COR-L47 (cell line): ENCODE results near the gene TNFSF13B.

Source experiments
- DNase-seq: peaks from one replicate; lab custom pipeline; 2025; lab: John Stamatoyannopoulos, UW

The TNFSF13B gene

DNA sequence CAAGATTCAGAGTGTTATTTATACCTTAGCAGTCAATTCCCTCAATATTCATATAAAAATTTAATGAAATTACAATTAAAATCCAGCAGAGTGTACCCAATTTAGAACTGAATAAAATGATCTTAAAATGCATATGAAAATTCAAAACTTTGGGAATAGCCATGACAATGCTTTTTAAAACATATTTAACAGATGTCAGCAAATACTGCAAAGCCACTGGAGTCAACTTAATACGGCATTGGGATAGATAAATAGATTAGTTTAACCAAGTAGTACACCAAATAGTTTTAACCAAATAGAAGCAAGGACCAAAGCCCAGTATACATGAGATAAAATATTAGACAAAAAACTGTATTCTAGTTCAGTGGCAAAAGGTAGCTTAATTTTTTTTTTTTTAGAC lies 79.8 kb downstream of the TNFSF13B start:
- no peak for DNase-seq

DNA sequence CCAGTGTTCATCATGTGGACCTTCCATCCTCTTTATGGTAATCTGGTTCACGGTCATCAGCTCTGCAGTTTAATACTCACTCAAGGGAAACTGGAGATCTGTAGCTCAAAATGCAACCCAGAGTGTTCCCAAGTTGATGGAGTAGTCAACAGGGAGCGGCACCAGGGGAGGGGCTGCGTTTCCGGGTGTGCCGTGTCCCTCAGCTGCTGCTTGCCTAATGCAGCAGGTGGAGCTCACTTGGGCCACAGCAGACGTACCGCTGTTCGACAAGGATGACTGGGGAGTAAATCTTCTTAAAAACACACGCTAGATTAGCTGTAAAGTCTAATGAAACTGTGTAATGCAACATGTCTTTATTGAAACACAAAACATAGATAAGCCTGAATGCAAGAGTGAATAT lies 81.1 kb downstream of the TNFSF13B start:
- DNase-seq: no peak

DNA sequence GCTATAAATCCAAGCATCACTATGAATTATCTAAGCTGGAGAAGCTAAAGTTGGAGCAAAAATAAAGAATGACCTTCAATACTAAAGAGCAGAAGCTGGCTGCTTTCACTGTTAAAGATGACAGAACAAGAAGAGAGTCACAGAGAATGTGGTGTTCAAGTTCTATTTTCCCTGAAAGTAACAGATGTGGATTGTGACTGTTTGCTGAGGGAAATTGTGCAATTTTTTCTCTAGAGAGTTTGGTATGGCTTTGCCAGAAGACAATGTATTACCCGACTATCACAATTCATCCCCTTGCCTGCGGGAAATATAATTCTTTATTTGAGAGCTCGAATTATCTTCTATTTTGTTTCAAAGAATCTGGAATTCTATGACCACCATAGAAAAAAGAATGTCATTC lies 83.1 kb downstream of the TNFSF13B start:
- no peak for DNase-seq

DNA sequence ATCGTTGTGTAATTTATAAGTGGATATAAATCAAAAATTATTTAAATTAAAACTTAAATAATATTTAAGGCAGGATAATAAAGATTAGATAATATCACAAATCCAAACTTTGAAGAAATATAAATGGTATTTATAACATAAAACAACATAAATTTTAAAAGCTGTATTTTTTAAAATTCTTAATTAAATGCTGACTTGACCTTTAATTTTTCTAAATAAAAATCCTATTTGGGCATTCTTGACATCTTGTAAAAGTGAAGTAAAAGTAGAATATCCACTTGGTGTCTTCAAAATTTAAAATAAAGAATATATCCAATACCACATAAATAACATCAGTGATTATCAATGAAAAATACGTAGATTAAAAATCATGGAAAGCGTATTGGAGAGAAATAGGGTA lies 87.7 kb downstream of the TNFSF13B start:
- DNase-seq: no peak
